AG04450 (cell line): ENCODE data around the gene RASSF1. TPM values are rescaled to one million over a fixed set of nuclear protein-coding genes. Genes with fewer than 3 reads are reported as not detected.
A peak's percentile ranks its signal among the peaks of the same experiment; 100 is the strongest.

ENCODE experiments used
- CTCF ChIA-PET: fragments of 300-600, 350-600 bp; formaldehyde crosslinking; extraction: SDS; loops from one replicate; lab custom pipeline; 2022; ENCODE audit warnings: antibody characterized with exemption, inconsistent platforms; lab: Charles Lee
- POLR2A ChIA-PET: fragments of 350-600 bp; formaldehyde crosslinking; extraction: SDS; loops from one replicate; lab custom pipeline; 2021; ENCODE audit warnings: antibody characterized with exemption, inconsistent platforms; lab: Yijun Ruan, JAX
- DNase-seq: peaks from one replicate; pipeline ENCODE4 v3.0.0-alpha.2; 2011; ENCODE audit warnings: low read depth, low spot score
- H3K27ac ChIP-seq: one replicate; pipeline ENCODE4 v1.5.1; 2012; ENCODE audit warnings: low read depth, low read length, control low read depth
- H3K27me3 ChIP-seq: one replicate; pipeline ENCODE4 v1.6.0; 2012; ENCODE audit warnings: low read length; ENCODE audit not compliant: control insufficient read depth, insufficient read depth
- H3K4me3 ChIP-seq: 2 replicates; pipeline ENCODE4 v1.5.1; 2011; ENCODE audit warnings: mild to moderate bottlenecking, low read depth, low read length, control low read depth
- H3K9me3 ChIP-seq: 2 replicates; pipeline ENCODE4 v1.5.1; 2012; ENCODE audit warnings: low read length; ENCODE audit not compliant: control insufficient read depth, insufficient read depth
- polyA plus RNA-seq: library from polyadenylated mRNA; depleted of rRNA; stranded (reverse); fragments of >200 nt; gene quantifications from 2 replicates; pipeline ENCODE4 v1.2.3, GENCODE V29; 2011
- TF ChIP-seq, protein P1 (sequence below): IDR thresholded peaks from 2 replicates; pipeline ENCODE4 v1.5.1; 2011; ENCODE audit warnings: low read depth, low read length, control low read depth, inconsistent platforms

RASSF1 gene
- polyA plus RNA-seq, 1 experiment, result 25.1 TPM

DNA sequence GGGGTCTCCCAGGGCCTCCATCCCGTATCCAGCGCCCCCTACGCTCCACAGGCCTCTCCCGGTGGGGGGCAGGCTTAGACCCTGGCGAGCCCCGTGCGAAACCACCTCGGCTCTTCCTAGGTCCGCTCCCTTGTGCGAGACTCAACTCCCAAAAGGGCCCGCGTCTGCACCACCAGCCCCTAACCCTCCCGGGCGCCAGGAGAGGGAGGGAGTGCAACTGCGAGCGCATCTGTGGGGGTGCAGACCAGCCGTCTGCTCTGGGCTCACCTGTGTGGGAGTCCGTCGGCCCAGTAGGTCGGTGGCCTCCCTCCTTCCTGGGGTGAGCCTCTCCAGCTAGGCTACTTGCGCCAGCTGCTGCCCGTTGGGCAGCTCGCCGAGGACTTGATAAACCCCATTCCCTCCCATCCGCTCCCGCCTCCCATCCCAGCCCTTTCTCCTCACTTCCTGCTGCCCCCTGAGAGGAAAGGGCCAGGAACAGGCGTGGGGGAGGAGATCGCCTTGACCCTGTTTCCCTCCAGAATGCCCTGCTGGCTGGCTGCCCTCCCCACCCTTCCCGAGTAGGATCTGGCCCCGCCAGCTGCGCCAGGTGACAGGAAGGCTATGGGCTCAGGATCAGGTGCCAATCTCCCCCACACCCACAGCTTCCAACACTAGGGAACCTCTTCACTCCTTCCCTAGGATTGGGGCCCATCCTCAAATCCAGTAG lies 18.1 kb downstream of the RASSF1 start, which contains the start of gene HYAL2:
TSS of gene HYAL2 (minus strand) at position 360 of the 706 bp plus-strand sequence. CDS start 2,256 bp downstream, outside the sequence.
- POLR2A ChIA-PET, result no interaction called here
- CTCF ChIA-PET, result interaction anchor here (0.7 to 1.4 kb wide), 2 partner anchors 14 to 62 kb away, joined by 3 read pairs; no protein-coding TSS in a partner anchor
- DNase-seq, result no peak
- TF ChIP-seq, protein P1, sequence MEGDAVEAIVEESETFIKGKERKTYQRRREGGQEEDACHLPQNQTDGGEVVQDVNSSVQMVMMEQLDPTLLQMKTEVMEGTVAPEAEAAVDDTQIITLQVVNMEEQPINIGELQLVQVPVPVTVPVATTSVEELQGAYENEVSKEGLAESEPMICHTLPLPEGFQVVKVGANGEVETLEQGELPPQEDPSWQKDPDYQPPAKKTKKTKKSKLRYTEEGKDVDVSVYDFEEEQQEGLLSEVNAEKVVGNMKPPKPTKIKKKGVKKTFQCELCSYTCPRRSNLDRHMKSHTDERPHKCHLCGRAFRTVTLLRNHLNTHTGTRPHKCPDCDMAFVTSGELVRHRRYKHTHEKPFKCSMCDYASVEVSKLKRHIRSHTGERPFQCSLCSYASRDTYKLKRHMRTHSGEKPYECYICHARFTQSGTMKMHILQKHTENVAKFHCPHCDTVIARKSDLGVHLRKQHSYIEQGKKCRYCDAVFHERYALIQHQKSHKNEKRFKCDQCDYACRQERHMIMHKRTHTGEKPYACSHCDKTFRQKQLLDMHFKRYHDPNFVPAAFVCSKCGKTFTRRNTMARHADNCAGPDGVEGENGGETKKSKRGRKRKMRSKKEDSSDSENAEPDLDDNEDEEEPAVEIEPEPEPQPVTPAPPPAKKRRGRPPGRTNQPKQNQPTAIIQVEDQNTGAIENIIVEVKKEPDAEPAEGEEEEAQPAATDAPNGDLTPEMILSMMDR, result no peak
- H3K27me3 ChIP-seq, result no peaks in the 10 kb centered on the region
- no peaks in the 10 kb centered on the region; the same call in 1 of the 2 replicates for H3K9me3 ChIP-seq
- peak within 1 kb of the TSS; percentile 93 for H3K27ac ChIP-seq
- peak within 1 kb of the TSS; percentile 83 for H3K4me3 ChIP-seq

DNA sequence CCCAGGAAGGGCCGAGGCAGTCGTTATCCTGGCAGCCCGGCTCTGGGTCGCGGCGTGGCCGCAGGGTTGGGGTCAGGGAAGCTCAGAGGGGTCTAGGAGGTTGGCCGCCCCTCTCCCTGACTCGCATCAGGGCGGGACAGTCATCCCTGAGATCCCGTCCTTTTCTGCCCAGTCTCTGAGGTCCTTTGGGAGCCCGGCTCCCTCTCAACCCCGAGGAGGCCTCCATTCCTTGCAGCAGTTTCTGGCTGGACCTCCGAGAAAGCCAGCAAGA lies 18.6 kb downstream of the RASSF1 start:
- CTCF ChIA-PET, result interaction anchor here (1.4 kb wide), 1 partner anchor 62 kb away, joined by 3 read pairs; no protein-coding TSS in a partner anchor
- POLR2A ChIA-PET, result interaction anchor here (0.8 kb wide), 1 partner anchor 30 kb away, joined by 3 read pairs; the partner anchor contains the start of gene IFRD2
- H3K4me3 ChIP-seq, result peak overlapping the region; percentile 83
- H3K27me3 ChIP-seq, result no peaks in the 10 kb centered on the region
- TF ChIP-seq, protein P1, result no peak
- no peak for DNase-seq
- H3K9me3 ChIP-seq, result no peaks in the 10 kb centered on the region; the same call in 1 of the 2 replicates
- no peak overlapping the region for H3K27ac ChIP-seq

DNA sequence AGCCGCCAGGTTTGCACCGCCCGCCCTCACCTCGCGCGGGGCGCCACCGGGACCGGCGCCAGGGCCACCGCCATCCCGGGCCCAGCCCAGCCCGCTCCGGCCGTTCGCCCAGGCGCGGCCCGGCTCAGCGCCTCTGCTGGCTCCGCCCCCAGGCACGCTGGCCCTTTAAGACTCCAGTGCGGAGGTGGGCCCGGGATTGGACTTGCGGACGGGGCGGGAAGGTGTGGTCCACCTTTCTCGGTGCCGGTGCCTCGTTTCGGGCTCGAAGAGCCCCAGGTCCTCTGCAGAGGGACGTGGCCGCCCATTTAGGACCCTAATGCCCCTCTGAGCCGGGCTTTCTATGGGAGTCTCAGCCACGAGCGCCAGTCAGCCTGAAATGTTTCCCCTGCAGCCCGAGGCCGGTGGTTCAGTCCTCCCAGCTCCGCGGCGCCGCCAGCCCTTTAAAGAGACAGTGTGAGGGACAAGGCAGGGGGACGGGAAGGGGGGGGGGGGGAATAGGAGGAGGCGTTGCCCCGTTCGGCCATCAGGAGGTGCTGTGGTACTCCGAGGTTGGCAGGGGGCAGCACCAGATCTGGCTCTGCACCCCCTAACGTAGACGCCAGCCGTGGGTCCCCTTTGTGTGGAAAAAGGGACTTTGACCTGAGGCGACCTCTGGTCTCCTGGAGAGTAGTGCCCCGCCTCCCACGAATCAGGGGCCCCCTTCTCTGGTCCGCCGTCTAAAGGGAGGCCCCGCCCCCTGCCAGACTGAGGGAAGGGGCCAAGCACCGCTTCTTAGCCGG lies 19.1 kb downstream of the RASSF1 start:
- Histone ChIP-seq H3K27ac (peak overlapping the region; percentile 93), H3K4me3 (peak overlapping the region; percentile 83), H3K9me3 (no peaks in the 10 kb centered on the region; the same call in 1 of the 2 replicates), H3K27me3 (no peaks in the 10 kb centered on the region)
- TF ChIP-seq, protein P1, result peak; percentile 49
- peak; percentile 61 for DNase-seq
- POLR2A ChIA-PET, result interaction anchor here (0.6 to 0.8 kb wide), 3 partner anchors 19 to 58 kb away, joined by 3 to 9 read pairs (median 3); partner anchors contain the start of genes IFRD2 and RASSF1
- CTCF ChIA-PET, result interaction anchor here (0.6 to 1.4 kb wide), 8 partner anchors 9 to 154 kb away, joined by 3 to 5 read pairs (median 3); no protein-coding TSS in a partner anchor

DNA sequence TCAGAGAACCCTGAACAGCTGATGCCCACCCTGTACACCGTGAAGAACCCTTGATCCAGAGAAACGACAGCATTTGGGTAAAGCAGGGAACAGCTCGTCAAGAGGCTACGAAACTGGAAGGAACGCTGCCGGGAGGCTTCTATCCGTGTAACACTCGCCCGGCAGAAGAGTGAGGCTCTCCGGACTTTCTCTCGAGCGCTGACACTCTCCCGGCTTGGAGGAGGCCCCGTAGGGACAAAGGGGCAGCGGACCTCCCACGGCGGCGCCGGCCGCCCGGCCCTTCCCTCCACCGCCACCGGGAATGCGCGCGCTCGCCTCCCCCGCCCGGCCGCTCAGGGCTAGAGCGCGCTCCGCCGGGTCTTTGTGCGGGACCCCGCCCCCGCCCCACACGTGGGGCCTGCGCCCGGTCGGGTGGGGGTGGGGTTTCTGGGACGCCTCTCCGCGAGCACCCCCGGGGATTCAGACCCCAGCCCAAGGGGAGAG lies 19.7 kb downstream of the RASSF1 start:
- peak overlapping the region; percentile 40 for H3K27ac ChIP-seq
- H3K27me3 ChIP-seq, result no peaks in the 10 kb centered on the region
- H3K9me3 ChIP-seq, result no peaks in the 10 kb centered on the region; the same call in 1 of the 2 replicates
- TF ChIP-seq, protein P1, result no peak
- no peak for DNase-seq
- H3K4me3 ChIP-seq, result peak overlapping the region; percentile 83
- CTCF ChIA-PET, result interaction anchor here (0.6 to 1.1 kb wide), 9 partner anchors 10 to 222 kb away, joined by 3 to 5 read pairs (median 3); no protein-coding TSS in a partner anchor
- POLR2A ChIA-PET, result interaction anchor here (0.6 to 1.0 kb wide), 3 partner anchors 20 to 58 kb away, joined by 3 to 9 read pairs (median 3); partner anchors contain the start of genes HYAL3, NAA80 and RASSF1
